ENCODE measurements around the gene DRC1.
A peak's percentile ranks its signal among the peaks of the same experiment; 100 is the strongest.

Gene DRC1

GRCh38 chr2:26475832-26476501 lies 74.2 kb downstream of the DRC1 start:
- no peak for DNase-seq

DNA sequence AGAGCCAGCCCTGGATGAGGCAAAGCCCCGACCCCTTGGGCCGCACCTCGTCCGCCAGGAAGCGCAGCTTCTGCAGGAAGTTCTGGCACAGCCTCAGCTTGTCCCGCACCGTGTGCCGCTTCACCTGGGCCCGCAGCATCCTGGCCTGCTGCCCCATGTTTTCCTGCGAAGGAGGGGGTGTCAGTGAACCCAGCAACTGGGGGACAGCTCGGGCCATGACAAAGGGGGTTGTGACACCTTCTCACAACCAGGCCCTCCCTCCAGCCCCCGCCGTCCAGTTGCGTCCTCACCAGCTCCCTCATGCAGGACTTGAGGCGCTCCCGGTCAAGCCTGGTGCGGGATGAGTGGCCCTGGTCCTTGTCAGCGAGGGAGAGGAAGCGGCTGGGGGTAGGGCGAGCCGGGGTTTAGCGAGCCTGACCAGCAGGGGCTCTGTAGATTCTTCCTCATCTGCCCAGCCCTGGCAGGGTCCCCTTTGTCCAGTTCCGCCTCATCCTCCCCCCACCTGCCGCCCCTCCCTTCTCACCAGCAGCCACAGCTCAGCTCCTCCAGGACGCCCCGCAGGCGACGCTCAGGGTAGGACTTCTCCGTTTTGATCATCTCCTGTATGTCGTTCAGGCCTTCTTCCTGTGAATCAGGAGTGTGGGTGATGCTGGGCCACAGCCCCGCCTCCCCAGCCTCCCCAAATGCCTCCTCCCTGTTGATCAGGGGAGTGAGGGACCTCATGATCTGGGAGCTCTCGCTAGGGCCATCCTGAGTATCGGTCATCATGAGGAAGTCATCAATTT lies 75.6 kb downstream of the DRC1 start:
- no peak for DNase-seq

GRCh38 chr2:26477911-26478253 lies 76.2 kb downstream of the DRC1 start, which contains the start of gene OTOF:
Gene OTOF (minus strand): TSS chr2:26478124.
- peak in 5 of 56 donors; percentile 15 to 56 (median 20) for DNase-seq

DNA sequence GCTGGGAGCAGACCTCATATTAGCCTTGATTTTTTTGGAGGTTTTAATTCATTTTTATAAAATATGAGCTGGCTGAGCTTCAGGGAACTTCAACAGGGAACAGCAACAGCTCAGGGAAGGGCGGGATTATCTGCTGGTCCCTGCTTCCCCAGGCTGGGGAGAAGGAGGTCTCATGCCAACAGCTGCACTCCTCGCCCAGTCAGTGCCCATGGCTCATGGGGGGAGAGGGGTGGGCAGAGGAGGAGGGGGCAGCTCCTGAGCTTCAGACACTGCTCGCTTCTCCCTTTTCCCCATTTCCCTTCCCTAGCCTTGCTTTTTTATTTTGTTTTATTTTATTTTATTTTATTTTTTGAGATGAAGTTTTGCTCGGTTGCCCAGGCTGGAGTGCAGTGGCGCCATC lies 76.6 kb downstream of the DRC1 start:
- no peak for DNase-seq

- no peak for DNase-seq
Measured at GRCh38 chr2:26479131-26479788, 77.5 kb downstream of the DRC1 start.

DNA sequence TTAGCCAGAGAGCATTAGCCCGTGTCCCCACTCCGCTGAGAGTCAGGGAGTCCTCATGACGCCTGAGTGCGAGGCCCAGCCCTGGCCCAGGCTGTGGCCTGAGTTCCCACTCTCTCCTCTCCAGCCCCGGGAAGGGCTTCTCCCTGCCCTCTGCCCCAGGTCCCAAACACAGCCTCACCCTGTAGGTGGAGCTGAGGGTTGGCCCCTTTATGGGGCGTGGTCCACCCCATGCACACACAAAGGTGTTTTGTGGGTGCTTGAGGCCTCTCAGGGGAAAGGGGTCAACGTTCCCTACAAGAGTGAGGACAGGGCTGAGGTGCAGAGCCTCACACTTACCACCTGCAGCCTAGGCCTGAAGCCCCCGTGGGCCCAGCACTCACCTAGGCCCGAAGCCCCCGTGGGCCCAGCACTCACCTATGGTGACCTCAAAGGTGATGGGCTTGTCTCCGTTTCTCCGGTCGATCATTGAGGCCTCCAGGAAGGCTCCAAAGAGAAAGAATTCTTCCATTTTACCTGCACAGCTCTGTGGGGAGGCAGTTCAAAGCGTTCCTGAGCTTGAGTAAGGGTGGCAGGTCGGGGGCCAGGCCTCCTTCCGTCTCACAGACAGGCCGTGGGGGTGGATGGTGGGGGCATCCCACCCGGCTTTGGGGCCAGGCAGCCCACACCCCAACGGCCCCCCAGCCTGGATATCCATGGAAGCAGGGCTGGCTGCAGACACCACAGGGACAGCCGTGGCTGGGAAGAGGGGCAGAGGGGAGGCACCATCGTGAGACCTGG lies 78.3 kb downstream of the DRC1 start:
- no peak for DNase-seq

- DNase-seq, result no peak
Measured at GRCh38 chr2:26480566-26481423, 79.1 kb downstream of the DRC1 start.

DNA sequence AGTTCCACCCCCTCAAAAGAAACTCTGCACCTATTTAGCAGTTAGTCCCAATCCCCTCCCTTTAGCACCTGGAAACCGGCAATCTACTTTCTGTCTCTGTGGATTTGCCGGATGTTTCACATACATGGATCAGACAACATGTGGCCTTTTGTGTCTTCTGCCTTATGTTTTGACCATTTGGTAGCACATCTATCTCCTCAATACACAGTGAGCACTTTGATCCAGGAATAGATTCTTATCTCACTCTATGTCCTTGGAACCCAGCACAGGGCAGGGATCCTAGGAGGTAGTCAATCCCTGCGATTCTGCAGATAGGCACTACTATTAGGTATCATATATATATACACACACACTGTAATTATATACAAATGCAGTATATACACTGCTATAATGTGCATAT lies 80.0 kb downstream of the DRC1 start:
- DNase-seq, result no peak

GRCh38 chr2:26482211-26483026 lies 80.7 kb downstream of the DRC1 start:
- no peak for DNase-seq

DNA sequence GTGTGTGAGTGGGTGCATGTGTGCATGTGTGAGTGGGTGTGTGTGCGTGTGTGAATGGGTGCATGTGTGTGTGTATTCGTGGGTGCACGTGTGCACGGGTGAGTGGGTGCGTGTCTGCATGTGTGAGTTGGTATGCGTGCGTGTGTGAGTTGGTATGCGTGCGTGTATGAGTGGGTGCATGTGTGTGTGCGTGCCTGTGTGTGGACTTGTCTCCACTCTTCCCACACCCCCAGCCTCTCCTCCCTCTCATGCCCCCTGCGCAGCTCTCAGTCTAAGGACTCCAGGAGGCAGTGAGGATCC lies 81.3 kb downstream of the DRC1 start:
- DNase-seq, result no peak

GRCh38 chr2:26483516-26483915 lies 81.8 kb downstream of the DRC1 start:
- peak in 1 of 56 donors; percentile 10 for DNase-seq

- no peak for DNase-seq
Measured at GRCh38 chr2:26483957-26484565, 82.3 kb downstream of the DRC1 start.

- no peak for DNase-seq
Measured at GRCh38 chr2:26484579-26484978, 82.9 kb downstream of the DRC1 start.

- no peak for DNase-seq
Measured at GRCh38 chr2:26485099-26485498, 83.4 kb downstream of the DRC1 start.

GRCh38 chr2:26485725-26486418 lies 84.2 kb downstream of the DRC1 start:
- no peak for DNase-seq

DNA sequence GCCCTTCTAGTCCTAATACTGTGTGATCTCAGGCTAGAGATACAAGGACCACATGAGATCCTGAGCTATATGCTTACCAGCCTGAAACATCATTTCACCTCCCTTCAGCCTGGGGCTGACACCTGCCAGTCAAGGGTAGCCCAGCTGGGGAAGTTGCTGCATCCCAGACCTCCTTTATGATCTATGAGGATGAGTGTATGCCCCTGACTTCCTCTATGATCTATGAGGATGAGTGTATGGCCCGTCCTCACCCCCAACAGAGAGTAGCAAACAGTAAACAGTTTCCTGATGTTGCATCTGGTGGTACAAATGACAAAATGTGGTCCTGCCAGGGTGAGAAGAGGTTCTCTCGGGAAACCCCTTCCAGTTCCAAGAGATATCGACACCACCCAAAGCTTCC lies 85.1 kb downstream of the DRC1 start:
- no peak for DNase-seq

DNA sequence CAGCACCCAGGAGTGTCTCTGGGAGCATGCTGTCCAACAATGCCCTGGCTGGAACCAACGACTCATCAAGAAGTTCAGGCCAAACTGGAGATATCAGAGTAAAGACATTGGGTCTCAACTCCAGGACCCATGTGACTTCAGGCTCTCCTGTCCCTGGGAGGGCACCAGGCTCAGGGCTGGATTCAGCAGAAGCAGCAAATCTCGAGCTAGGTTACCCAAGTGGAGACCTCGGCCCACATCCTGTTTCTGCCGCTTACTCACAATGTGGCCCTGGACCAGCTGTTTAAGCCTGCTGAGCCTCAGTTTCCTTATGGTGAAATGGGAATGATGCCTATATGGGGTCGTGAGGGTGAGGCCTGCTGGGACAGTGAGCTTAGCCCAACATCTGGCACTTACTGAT lies 85.5 kb downstream of the DRC1 start:
- DNase-seq, result no peak

GRCh38 chr2:26488463-26489212 lies 86.9 kb downstream of the DRC1 start:
- DNase-seq, result peak in 10 of 56 donors; percentile 0 to 38 (median 8)

Data from amygdala (tissue), 56 donors.